Measurements from ENCODE around the gene CLIC2. TPM values are rescaled to one million over a fixed set of nuclear protein-coding genes. Genes with fewer than 3 reads are reported as not detected.

Gene CLIC2
- polyA plus RNA-seq, 3 donors = 1.3 to 3.4 (median 2.0) TPM

GRCh38 chrX:155313766-155314165 lies 20.6 kb downstream of the CLIC2 start:
- H4K20me1 ChIP-seq (ENCODE audit: insufficient read depth, low read length) = no peaks in the 10 kb centered on the region
- H3K9me3 ChIP-seq (replicated peaks in 1 of 2; ENCODE audit: control insufficient read depth in 1 of 2, insufficient read depth in 1 of 2, low read length in 2 of 2) = peaks cover 0 to 7% of the 10 kb centered on the region in 2 donors
- no peak for DNase-seq
- H3K9me3 Mint-ChIP-seq = peaks cover 6 to 16% (median 11%) of the 10 kb centered on the region in 7 donors
- H3K4me3 ChIP-seq (replicated peaks in 1 of 3; ENCODE audit: low read depth in 2 of 3, low read length in 3 of 3) = no peak overlapping the region
- no peaks in the 10 kb centered on the region for H3K27me3 ChIP-seq (ENCODE audit: control insufficient read depth in 2 of 2, insufficient read depth in 2 of 2, low read length in 2 of 2)
- H3K36me3 Mint-ChIP-seq = peaks cover 0 to 2% of the 10 kb centered on the region in 2 donors
- no peaks in the 10 kb centered on the region for H3K4me1 Mint-ChIP-seq
- H3K4me2 ChIP-seq (replicated peaks; ENCODE audit: extremely low read depth, low read length, poor library complexity, severe bottlenecking) = no peak overlapping the region
- H3K36me3 ChIP-seq (replicated peaks in 1 of 2; ENCODE audit: control insufficient read depth in 1 of 2, insufficient read depth in 2 of 2, low read length in 2 of 2) = no peaks in the 10 kb centered on the region
- no peaks in the 10 kb centered on the region for H3K79me2 ChIP-seq (ENCODE audit: insufficient read depth, low read length)
- no peak overlapping the region for H3K4me3 Mint-ChIP-seq
- 100% methylated on average over 2 of the region's 4 CpGs for WGBS (ENCODE audit: insufficient coverage)
- H3K27ac Mint-ChIP-seq = no peak overlapping the region
- no peaks in the 10 kb centered on the region for H3K4me1 ChIP-seq (ENCODE audit: control insufficient read depth in 1 of 2, insufficient read depth in 2 of 2, low read length in 2 of 2)
- intact Hi-C loops (cut with micrococcal nuclease) = no loop called here
- H3K9ac ChIP-seq (ENCODE audit: insufficient read depth, low read length, poor library complexity, severe bottlenecking) = no peak overlapping the region
- no peaks in the 10 kb centered on the region for H3K27me3 Mint-ChIP-seq (ENCODE audit: low read depth in 3 of 3)
- H2AFZ ChIP-seq (ENCODE audit: insufficient read depth, low read depth, low read length, poor library complexity, severe bottlenecking) = no peak overlapping the region
- TF ChIP-seq CTCF (IDR thresholded peaks at IDR 0.05) = no peak
- H3K27ac ChIP-seq (ENCODE audit: low read depth in 1 of 2, low read length in 2 of 2) = no peak overlapping the region

- Histone ChIP-seq H3K27ac (ENCODE audit: low read depth in 1 of 2, low read length in 2 of 2) (no peak overlapping the region), H3K4me1 (ENCODE audit: control insufficient read depth in 1 of 2, insufficient read depth in 2 of 2, low read length in 2 of 2) (no peaks in the 10 kb centered on the region), H3K9ac (ENCODE audit: insufficient read depth, low read length, poor library complexity, severe bottlenecking) (no peak overlapping the region), H3K27me3 (ENCODE audit: control insufficient read depth in 2 of 2, insufficient read depth in 2 of 2, low read length in 2 of 2) (no peaks in the 10 kb centered on the region), H3K79me2 (ENCODE audit: insufficient read depth, low read length) (no peaks in the 10 kb centered on the region), H3K36me3 (replicated peaks in 1 of 2; ENCODE audit: control insufficient read depth in 1 of 2, insufficient read depth in 2 of 2, low read length in 2 of 2) (no peaks in the 10 kb centered on the region), H3K4me2 (replicated peaks; ENCODE audit: extremely low read depth, low read length, poor library complexity, severe bottlenecking) (no peak overlapping the region), H3K9me3 (replicated peaks in 1 of 2; ENCODE audit: control insufficient read depth in 1 of 2, insufficient read depth in 1 of 2, low read length in 2 of 2) (no peaks in the 10 kb centered on the region), H4K20me1 (ENCODE audit: insufficient read depth, low read length) (no peaks in the 10 kb centered on the region), H2AFZ (ENCODE audit: insufficient read depth, low read depth, low read length, poor library complexity, severe bottlenecking) (no peak overlapping the region), H3K4me3 (replicated peaks in 1 of 3; ENCODE audit: low read depth in 2 of 3, low read length in 3 of 3) (no peak overlapping the region)
- Mint-ChIP-seq H3K9me3 (peaks cover 0 to 18% (median 3%) of the 10 kb centered on the region in 7 donors), H3K4me1 (no peaks in the 10 kb centered on the region), H3K36me3 (peaks cover 2 to 5% of the 10 kb centered on the region in 2 donors), H3K27me3 (ENCODE audit: low read depth in 3 of 3) (peaks cover 0 to 3% (median 0%) of the 10 kb centered on the region in 3 donors), H3K27ac (no peak overlapping the region), H3K4me3 (no peak overlapping the region)
- TF ChIP-seq CTCF (IDR thresholded peaks at IDR 0.05) = no peak
- DNase-seq = no peak
- intact Hi-C loops (cut with micrococcal nuclease) = no loop called here
Measured at GRCh38 chrX:155293771-155294170, 40.6 kb downstream of the CLIC2 start.

Measured in CD14-positive monocyte (primary cell).